K562 (cell line): ENCODE measurements around the gene MYOM1. TPM values are rescaled to one million over a fixed set of nuclear protein-coding genes. Genes with fewer than 3 reads are reported as not detected.
A peak's percentile ranks its signal among the peaks of the same experiment; 100 is the strongest.

ENCODE experiments used
- CEBPG ChIP-seq, 3 experiments: fragments of 200-800 bp in 1 of 3; sonication (Bioruptor generic) in 1 of 3; sonication (generic) in 1 of 3; formaldehyde crosslinking in 1 of 3; IDR thresholded peaks in 2 of 3; conservative IDR thresholded peaks in 1 of 3; 2 replicates each; pipeline versions ENCODE4 v1.6.1 to v1.8.0; 2016 to 2022; ENCODE audit warnings: missing compliant biosample characterization in 2 of 3, missing genetic modification characterization in 2 of 3, mild to moderate bottlenecking in 1 of 3, missing genetic modification reagents in 1 of 3
- FOXA1 ChIP-seq: fragments of 450-650 bp; IDR thresholded peaks from 2 replicates; pipeline ENCODE4 v1.6.1; 2016; ENCODE audit warnings: mild to moderate bottlenecking, borderline replicate concordance
- FOXM1 ChIP-seq, 2 experiments: fragments of 450-650 bp in 1 of 2; sonication (generic) in 1 of 2; formaldehyde crosslinking in 1 of 2; IDR thresholded peaks; 2 replicates each; pipeline versions ENCODE4 v1.6.1 to v1.9.0; 2017 to 2022; ENCODE audit warnings: low read depth in 2 of 2, mild to moderate bottlenecking in 2 of 2, missing genetic modification reagents in 1 of 2, moderate library complexity in 1 of 2
- FOXO4 ChIP-seq: fragments of 450-650 bp; formaldehyde crosslinking; IDR thresholded peaks from 2 replicates; pipeline ENCODE4 v1.4.0; 2020; ENCODE audit warnings: mild to moderate bottlenecking, moderate library complexity
- HDAC6 ChIP-seq: IDR thresholded peaks from 2 replicates; pipeline ENCODE4 v1.6.1; 2012; ENCODE audit warnings: low read depth, mild to moderate bottlenecking, control low read depth, inconsistent platforms, low read length, moderate library complexity
- MXD1 ChIP-seq: fragments of 250-450 bp; sonication (Bioruptor Pico); IDR thresholded peaks from 2 replicates; pipeline ENCODE4 v1.8.0; 2021; ENCODE audit warnings: borderline replicate concordance, mild to moderate bottlenecking, moderate library complexity; ENCODE audit not compliant: poor library complexity, severe bottlenecking
- NR2F6 ChIP-seq: fragments of 450-650 bp; formaldehyde crosslinking; IDR thresholded peaks from 2 replicates; pipeline ENCODE4 v1.4.0; 2020; ENCODE audit warnings: mild to moderate bottlenecking
- OTX1 ChIP-seq: fragments of 450-650 bp; formaldehyde crosslinking; IDR thresholded peaks from 2 replicates; pipeline ENCODE4 v1.4.0; 2022; ENCODE audit warnings: mild to moderate bottlenecking
- POLR2A ChIP-seq: fragments of 450-650 bp; conservative IDR thresholded peaks from 2 replicates; pipeline ENCODE4 v1.6.1; 2016
- RAD51 ChIP-seq: fragments of 450-650 bp; IDR thresholded peaks from 2 replicates; pipeline ENCODE4 v1.7.1; 2016; ENCODE audit warnings: low read depth, mild to moderate bottlenecking, borderline replicate concordance
- RBM17 ChIP-seq: fragments of 200-400 bp; formaldehyde crosslinking; IDR thresholded peaks from 2 replicates; pipeline ENCODE4 v1.6.1; 2017; ENCODE audit warnings: low read depth, mild to moderate bottlenecking, low read length, borderline replicate concordance
- SMAD1 ChIP-seq: fragments of 150-350 bp; IDR thresholded peaks from 2 replicates; pipeline ENCODE4 v1.6.1; 2014; ENCODE audit warnings: low read length, low read depth; ENCODE audit not compliant: partially characterized antibody
- SMARCC2 ChIP-seq: fragments of 450-650 bp; IDR thresholded peaks from 2 replicates; pipeline ENCODE4 v1.6.1; 2017; ENCODE audit warnings: antibody characterized with exemption, moderate library complexity, mild to moderate bottlenecking, low read depth
- TFAP4 ChIP-seq: sonication (generic); formaldehyde crosslinking; IDR thresholded peaks from 2 replicates; pipeline ENCODE4 v1.8.0; 2022; ENCODE audit warnings: missing genetic modification reagents, mild to moderate bottlenecking, moderate library complexity, borderline replicate concordance
- polyA plus RNA-seq, 8 experiments: library from polyadenylated mRNA; depleted of rRNA in 4 of 8; stranded (reverse) in 5 of 8; unstranded in 3 of 8; fragments of >200 nt; fragmentation: Nextera tagmentation in 2 of 8; fragmentation: Illumina TruSeq in 1 of 8; extraction: Ambion mirVana in 2 of 8; extraction: Trizol in 1 of 8; gene quantifications; 2 replicates each; pipeline versions ENCODE4 v1.2.1 to v1.2.3, GENCODE V29; 2011 to 2014; ENCODE audit warnings: inconsistent platforms in 1 of 8, missing spikeins in 1 of 8
- total RNA-seq, 7 experiments: library from RNA; depleted of rRNA in 6 of 7; stranded (reverse); fragments of >200 nt in 6 of 7; fragmentation: Illumina TruSeq in 2 of 7; extraction: Trizol in 2 of 7; gene quantifications; 2 replicates each; pipeline versions ENCODE4 v1.2.1 to v1.2.3, GENCODE V29; 2011 to 2021; ENCODE audit warnings: low replicate concordance in 1 of 7

MYOM1 gene
- total and polyA plus RNA-seq, 9 of the 15 experiments (the other 6 are each of a cell fraction or from before 2014, with no cell fraction given): 0.01 to 0.62 (median 0.25) TPM

GRCh38 chr18:3261373-3262233 lies 41.8 kb upstream of the MYOM1 start, which contains the start of gene MYL12B (continued):
- TF ChIP-seq MXD1 (CRISPR knock-in tag) (peak; percentile 18), CEBPG (CRISPR knock-in tag; IDR thresholded peaks at IDR 0.05) (peak; percentile 33; the same call in 1 of the 2 replicates), CEBPG (tag; conservative IDR thresholded peaks at IDR 0.05 in 1 of 2, IDR thresholded peaks at IDR 0.05 in 1 of 2) (no peak), NR2F6 (CRISPR knock-in tag) (peak; percentile 13; the same call in 1 of the 2 replicates), RAD51 (no peak; the same call in 1 of the 2 replicates), FOXM1 (IDR thresholded peaks at IDR 0.05; ENCODE audit: low read depth) (peak; percentile 23; the same call in 1 of the 2 replicates), FOXM1 (CRISPR knock-in tag; IDR thresholded peaks at IDR 0.05; ENCODE audit: low read depth) (peak; percentile 52), SMARCC2 (0 out of 2 replicates have a peak, but pooled peaks have one; percentile 42), OTX1 (CRISPR knock-in tag) (no peak), RBM17 (no peak), HDAC6 (0 out of 2 replicates have a peak, but pooled peaks have one; percentile 47), FOXO4 (CRISPR knock-in tag) (no peak), SMAD1 (peak; percentile 38), POLR2A (peak; percentile 85), FOXA1 (no peak), TFAP4 (CRISPR knock-in tag) (peak; percentile 84)
